ENCODE results near the gene PRKCSH. TPM values are rescaled to one million over a fixed set of nuclear protein-coding genes. Genes with fewer than 3 reads are reported as not detected.
A peak's percentile ranks its signal among the peaks of the same experiment; 100 is the strongest.
"Not testable (repeated sequence)": the region's sequence is repeated elsewhere in the genome, so short reads cannot be mapped to it uniquely, and the experiment has no call there.

Gene PRKCSH
- total RNA-seq, 1 experiment from 2014 or later, result 431 TPM

DNA sequence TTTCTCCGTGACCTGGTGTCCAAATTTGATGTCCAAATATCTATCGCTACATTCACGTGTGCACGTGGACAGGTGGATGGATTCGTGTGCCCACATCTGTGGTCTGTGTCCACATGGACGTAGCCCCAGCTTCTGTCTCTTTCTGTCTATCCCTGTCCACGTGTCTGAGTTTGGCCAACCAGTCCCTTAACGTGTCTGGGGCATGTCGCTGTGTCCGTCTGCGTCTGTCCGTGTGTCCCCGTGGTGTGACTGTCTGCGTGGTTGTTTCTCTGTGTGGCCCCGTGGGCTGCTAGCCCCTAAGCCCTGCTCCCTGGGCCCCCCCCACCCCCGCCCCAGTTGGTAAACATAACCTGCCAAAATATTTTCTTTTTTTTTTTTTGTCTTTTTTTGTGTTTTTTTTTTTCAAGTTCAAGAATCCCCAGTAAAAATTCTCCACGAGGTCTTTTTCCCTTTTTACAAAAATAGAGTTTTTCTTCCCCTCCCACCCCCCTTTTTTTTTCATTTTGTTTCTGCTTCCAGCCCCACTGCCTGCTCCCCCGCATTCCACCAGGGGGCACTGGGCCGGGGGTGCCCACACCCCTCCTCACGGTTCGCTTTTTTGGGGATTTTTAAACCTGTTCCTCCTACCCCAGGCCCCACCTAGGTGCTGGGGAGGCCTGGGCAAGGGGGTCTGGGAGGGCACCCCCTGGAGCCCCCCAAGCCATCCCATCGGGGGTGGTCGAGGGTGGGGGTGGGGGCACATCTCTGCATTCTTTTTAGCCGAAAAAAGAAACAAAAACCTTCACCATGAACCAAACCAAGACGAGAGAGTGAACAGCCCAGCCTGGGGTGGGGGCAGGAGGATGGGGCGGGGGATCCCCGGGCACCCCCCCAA lies 18.3 kb downstream of the PRKCSH start:
- H3K27me3 ChIP-seq (ENCODE audit: insufficient read depth, low read length), result no peaks in the 10 kb centered on the region
- no peaks in the 10 kb centered on the region; a peak in 1 of 5 replicates for H3K9me3 Mint-ChIP-seq
- H4K8ac ChIP-seq (replicated peaks; ENCODE audit: insufficient read length, low read depth, low read length), result no peak overlapping the region
- H2BK20ac ChIP-seq (ENCODE audit: low read depth, low read length, poor library complexity, severe bottlenecking), result no peak overlapping the region
- H3K4ac ChIP-seq (ENCODE audit: low read depth, low read length), result no peak overlapping the region
- peaks cover 20 to 45% of the 10 kb centered on the region in 2 experiments for H3K4me1 Mint-ChIP-seq
- no peak overlapping the region for H3K56ac ChIP-seq (ENCODE audit: insufficient read length, low read depth, low read length)
- no peak overlapping the region for H3K23ac ChIP-seq (ENCODE audit: insufficient read length, low read depth, low read length)
- no peak overlapping the region for H2BK15ac ChIP-seq (ENCODE audit: low read depth, low read length)
- H3K79me1 ChIP-seq (ENCODE audit: insufficient read depth, low read depth, low read length, poor library complexity, severe bottlenecking), result no peaks in the 10 kb centered on the region
- H3K9ac ChIP-seq (ENCODE audit: extremely low read depth, insufficient read length, low read length), result no peak overlapping the region
- peaks cover 2 to 16% (median 15%) of the 10 kb centered on the region in 3 experiments; a peak in 6 of 7 replicates for H3K36me3 Mint-ChIP-seq (ENCODE audit: insufficient read depth in 1 of 3, low read depth in 3 of 3)
- H3K4me3 Mint-ChIP-seq, result no peak overlapping the region
- no peak overlapping the region for H2AFZ ChIP-seq (ENCODE audit: low read length)
- H3K23me2 ChIP-seq (ENCODE audit: insufficient read length, low read depth, low read length, poor library complexity, severe bottlenecking), result no peaks in the 10 kb centered on the region
- H4K91ac ChIP-seq (ENCODE audit: insufficient read length, low read depth, low read length), result no peak overlapping the region
- DNase-seq, result no peak
- H3K27me3 Mint-ChIP-seq (ENCODE audit: low read depth), result no peaks in the 10 kb centered on the region
- WGBS (ENCODE audit: extremely low coverage, insufficient read length, low lambda C conversion rate), result no CpG with 5 or more reads among the region's 27 CpGs
- H3K4me1 ChIP-seq (ENCODE audit: insufficient read depth, low read length), result no peaks in the 10 kb centered on the region
- H3K27ac Mint-ChIP-seq, result peak overlapping the region in 2 of 3 experiments; percentile 69 to 93; a peak in 2 of 7 replicates
- H3T11ph ChIP-seq (ENCODE audit: low read length), result no peak overlapping the region
- H4K20me1 ChIP-seq (ENCODE audit: control insufficient read depth, insufficient read depth, insufficient read length), result no peaks in the 10 kb centered on the region
- no peak overlapping the region for H4K5ac ChIP-seq (ENCODE audit: insufficient read length, low read depth, low read length)
- TF ChIP-seq, protein P1, sequence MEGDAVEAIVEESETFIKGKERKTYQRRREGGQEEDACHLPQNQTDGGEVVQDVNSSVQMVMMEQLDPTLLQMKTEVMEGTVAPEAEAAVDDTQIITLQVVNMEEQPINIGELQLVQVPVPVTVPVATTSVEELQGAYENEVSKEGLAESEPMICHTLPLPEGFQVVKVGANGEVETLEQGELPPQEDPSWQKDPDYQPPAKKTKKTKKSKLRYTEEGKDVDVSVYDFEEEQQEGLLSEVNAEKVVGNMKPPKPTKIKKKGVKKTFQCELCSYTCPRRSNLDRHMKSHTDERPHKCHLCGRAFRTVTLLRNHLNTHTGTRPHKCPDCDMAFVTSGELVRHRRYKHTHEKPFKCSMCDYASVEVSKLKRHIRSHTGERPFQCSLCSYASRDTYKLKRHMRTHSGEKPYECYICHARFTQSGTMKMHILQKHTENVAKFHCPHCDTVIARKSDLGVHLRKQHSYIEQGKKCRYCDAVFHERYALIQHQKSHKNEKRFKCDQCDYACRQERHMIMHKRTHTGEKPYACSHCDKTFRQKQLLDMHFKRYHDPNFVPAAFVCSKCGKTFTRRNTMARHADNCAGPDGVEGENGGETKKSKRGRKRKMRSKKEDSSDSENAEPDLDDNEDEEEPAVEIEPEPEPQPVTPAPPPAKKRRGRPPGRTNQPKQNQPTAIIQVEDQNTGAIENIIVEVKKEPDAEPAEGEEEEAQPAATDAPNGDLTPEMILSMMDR (conservative IDR thresholded peaks at IDR 0.05), result peak; percentile 78
- no peak overlapping the region for H3K4me2 ChIP-seq (ENCODE audit: insufficient read depth, insufficient read length, low read length)
- H2BK12ac ChIP-seq (ENCODE audit: insufficient read length, low read depth, low read length), result no peak overlapping the region
- no peak overlapping the region for H3K18ac ChIP-seq (ENCODE audit: insufficient read length, low read depth, low read length)
- H3K79me2 ChIP-seq (ENCODE audit: insufficient read depth, low read length), result no peaks in the 10 kb centered on the region
- H3K9me3 ChIP-seq (ENCODE audit: control insufficient read depth, low read depth, low read length), result no peaks in the 10 kb centered on the region
- no peak overlapping the region for H2BK5ac ChIP-seq (ENCODE audit: insufficient read length, low read length)
- no peak overlapping the region for H2AK5ac ChIP-seq (ENCODE audit: insufficient read length, low read length)
- no peak overlapping the region for H3K14ac ChIP-seq (ENCODE audit: insufficient read depth, low read length)
- H2BK120ac ChIP-seq (ENCODE audit: low read depth, low read length, poor library complexity, severe bottlenecking), result no peak overlapping the region
- no peak overlapping the region for H3K27ac ChIP-seq (ENCODE audit: insufficient read length, low read depth, low read length)

DNA sequence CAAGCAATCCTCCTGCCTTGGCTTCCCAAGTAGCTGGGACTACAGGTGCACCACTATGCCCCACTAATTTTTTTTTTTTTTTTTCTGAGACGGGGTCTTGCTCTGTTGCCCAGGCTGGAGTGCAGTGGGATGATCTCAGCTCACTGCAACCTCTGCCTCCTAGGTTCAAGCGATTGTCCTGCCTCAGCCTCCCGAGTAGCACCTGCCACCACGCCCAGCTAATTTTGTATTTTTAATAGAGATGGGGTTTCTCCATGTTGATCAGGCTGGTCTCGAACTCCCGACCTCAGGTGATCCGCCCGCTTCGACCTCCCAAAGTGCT lies 19.8 kb downstream of the PRKCSH start:
- not testable (repeated sequence) for H3T11ph ChIP-seq (ENCODE audit: low read length); H3K9ac ChIP-seq (ENCODE audit: extremely low read depth, insufficient read length, low read length); H3K36me3 Mint-ChIP-seq (ENCODE audit: insufficient read depth in 1 of 3, low read depth in 3 of 3); DNase-seq; H4K20me1 ChIP-seq (ENCODE audit: control insufficient read depth, insufficient read depth, insufficient read length); H3K4ac ChIP-seq (ENCODE audit: low read depth, low read length); H2BK15ac ChIP-seq (ENCODE audit: low read depth, low read length); H3K18ac ChIP-seq (ENCODE audit: insufficient read length, low read depth, low read length); H3K9me3 ChIP-seq (ENCODE audit: control insufficient read depth, low read depth, low read length); H2AFZ ChIP-seq (ENCODE audit: low read length); H3K14ac ChIP-seq (ENCODE audit: insufficient read depth, low read length); H3K23me2 ChIP-seq (ENCODE audit: insufficient read length, low read depth, low read length, poor library complexity, severe bottlenecking); H3K4me3 Mint-ChIP-seq; H3K4me2 ChIP-seq (ENCODE audit: insufficient read depth, insufficient read length, low read length); H4K91ac ChIP-seq (ENCODE audit: insufficient read length, low read depth, low read length); H3K4me1 ChIP-seq (ENCODE audit: insufficient read depth, low read length); H3K27ac Mint-ChIP-seq; H2BK120ac ChIP-seq (ENCODE audit: low read depth, low read length, poor library complexity, severe bottlenecking); H3K27ac ChIP-seq (ENCODE audit: insufficient read length, low read depth, low read length); H3K27me3 ChIP-seq (ENCODE audit: insufficient read depth, low read length); H3K23ac ChIP-seq (ENCODE audit: insufficient read length, low read depth, low read length); H3K27me3 Mint-ChIP-seq (ENCODE audit: low read depth); H2BK12ac ChIP-seq (ENCODE audit: insufficient read length, low read depth, low read length); H2BK20ac ChIP-seq (ENCODE audit: low read depth, low read length, poor library complexity, severe bottlenecking); H4K8ac ChIP-seq (replicated peaks; ENCODE audit: insufficient read length, low read depth, low read length); H2BK5ac ChIP-seq (ENCODE audit: insufficient read length, low read length); H3K56ac ChIP-seq (ENCODE audit: insufficient read length, low read depth, low read length); H3K9me3 Mint-ChIP-seq; H3K79me2 ChIP-seq (ENCODE audit: insufficient read depth, low read length); H2AK5ac ChIP-seq (ENCODE audit: insufficient read length, low read length); H3K79me1 ChIP-seq (ENCODE audit: insufficient read depth, low read depth, low read length, poor library complexity, severe bottlenecking); H4K5ac ChIP-seq (ENCODE audit: insufficient read length, low read depth, low read length)
- H3K4me1 Mint-ChIP-seq, result peaks cover 20 to 45% of the 10 kb centered on the region in 2 experiments
- no CpG with 5 or more reads among the region's 9 CpGs for WGBS (ENCODE audit: extremely low coverage, insufficient read length, low lambda C conversion rate)

All from H9 (cell line).